Measurements from ENCODE around the gene PAX2.

PAX2 gene

DNA sequence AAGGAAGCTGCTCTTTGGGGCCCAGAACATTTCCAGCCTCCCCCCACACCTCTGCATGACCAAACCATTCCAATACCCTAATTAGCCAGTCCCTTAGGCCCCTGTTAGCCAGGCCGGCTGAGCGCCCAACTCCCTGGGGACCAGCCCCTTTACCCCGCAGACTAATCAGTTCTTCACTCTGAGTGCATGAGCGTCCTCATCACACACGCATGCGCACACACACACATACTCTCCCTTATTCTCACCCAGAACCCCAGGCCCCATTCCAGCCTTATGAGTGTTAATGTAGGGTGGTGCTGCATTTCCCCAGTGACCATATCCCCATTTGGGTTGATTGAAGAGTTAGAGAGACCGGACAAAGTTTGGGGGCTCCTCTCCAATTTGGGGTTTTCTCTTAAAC, 90.4 kb downstream of the PAX2 start:
- Histone ChIP-seq H3K4me1 (ENCODE audit: insufficient read depth, poor library complexity, severe bottlenecking) (no peaks in the 10 kb centered on the region), H3K27ac (ENCODE audit: poor library complexity, severe bottlenecking) (no peak overlapping the region), H3K9me3 (ENCODE audit: severe bottlenecking) (no peaks in the 10 kb centered on the region), H3K4me3 (ENCODE audit: severe bottlenecking) (no peak overlapping the region), H3K27me3 (ENCODE audit: insufficient read depth, poor library complexity, severe bottlenecking) (peaks cover 50% of the 10 kb centered on the region), H3K36me3 (ENCODE audit: low read depth) (no peaks in the 10 kb centered on the region)
- DNase-seq (ENCODE audit: low spot score) (no peak), ATAC-seq (ENCODE audit: low read depth) (no peak)
- TF ChIP-seq CTCF (IDR thresholded peaks at IDR 0.05; ENCODE audit: poor library complexity, severe bottlenecking) = no peak

GRCh38 chr10:100836891-100837290, 91.5 kb downstream of the PAX2 start:
- Histone ChIP-seq H3K9me3 (ENCODE audit: severe bottlenecking) (no peaks in the 10 kb centered on the region), H3K4me3 (ENCODE audit: severe bottlenecking) (no peak overlapping the region), H3K27me3 (ENCODE audit: insufficient read depth, poor library complexity, severe bottlenecking) (peaks cover 44% of the 10 kb centered on the region), H3K36me3 (ENCODE audit: low read depth) (no peaks in the 10 kb centered on the region), H3K27ac (ENCODE audit: poor library complexity, severe bottlenecking) (no peak overlapping the region), H3K4me1 (ENCODE audit: insufficient read depth, poor library complexity, severe bottlenecking) (no peaks in the 10 kb centered on the region)
- ATAC-seq (ENCODE audit: low read depth) (no peak), DNase-seq (ENCODE audit: low spot score) (no peak)
- TF ChIP-seq CTCF (IDR thresholded peaks at IDR 0.05; ENCODE audit: poor library complexity, severe bottlenecking) = no peak

- Histone ChIP-seq H3K4me3 (ENCODE audit: severe bottlenecking) (no peak overlapping the region), H3K36me3 (ENCODE audit: low read depth) (no peaks in the 10 kb centered on the region), H3K4me1 (ENCODE audit: insufficient read depth, poor library complexity, severe bottlenecking) (no peaks in the 10 kb centered on the region), H3K27ac (ENCODE audit: poor library complexity, severe bottlenecking) (no peak overlapping the region), H3K9me3 (ENCODE audit: severe bottlenecking) (no peaks in the 10 kb centered on the region), H3K27me3 (ENCODE audit: insufficient read depth, poor library complexity, severe bottlenecking) (peaks cover 43% of the 10 kb centered on the region)
- no peak for DNase-seq (ENCODE audit: low spot score)
- ATAC-seq (ENCODE audit: low read depth) = no peak
- TF ChIP-seq CTCF (IDR thresholded peaks at IDR 0.05; ENCODE audit: poor library complexity, severe bottlenecking) = no peak
Observed at GRCh38 chr10:100837300-100837699, 91.9 kb downstream of the PAX2 start.

- no peak for DNase-seq (ENCODE audit: low spot score)
- peaks cover 32% of the 10 kb centered on the region for H3K27me3 ChIP-seq (ENCODE audit: insufficient read depth, poor library complexity, severe bottlenecking)
- H3K27ac ChIP-seq (ENCODE audit: poor library complexity, severe bottlenecking) = no peak overlapping the region
- H3K4me1 ChIP-seq (ENCODE audit: insufficient read depth, poor library complexity, severe bottlenecking) = no peaks in the 10 kb centered on the region
- no peak overlapping the region for H3K4me3 ChIP-seq (ENCODE audit: severe bottlenecking)
- no peaks in the 10 kb centered on the region for H3K9me3 ChIP-seq (ENCODE audit: severe bottlenecking)
- no peaks in the 10 kb centered on the region for H3K36me3 ChIP-seq (ENCODE audit: low read depth)
- no peak for TF ChIP-seq CTCF (IDR thresholded peaks at IDR 0.05; ENCODE audit: poor library complexity, severe bottlenecking)
- no peak for ATAC-seq (ENCODE audit: low read depth)
Observed at GRCh38 chr10:100838986-100839385, 93.6 kb downstream of the PAX2 start.

- Histone ChIP-seq H3K27ac (ENCODE audit: poor library complexity, severe bottlenecking) (no peak overlapping the region), H3K9me3 (ENCODE audit: severe bottlenecking) (no peaks in the 10 kb centered on the region), H3K4me3 (ENCODE audit: severe bottlenecking) (no peak overlapping the region), H3K4me1 (ENCODE audit: insufficient read depth, poor library complexity, severe bottlenecking) (no peaks in the 10 kb centered on the region), H3K36me3 (ENCODE audit: low read depth) (no peaks in the 10 kb centered on the region), H3K27me3 (ENCODE audit: insufficient read depth, poor library complexity, severe bottlenecking) (peaks cover 31% of the 10 kb centered on the region)
- ATAC-seq (ENCODE audit: low read depth) = no peak
- no peak for TF ChIP-seq CTCF (IDR thresholded peaks at IDR 0.05; ENCODE audit: poor library complexity, severe bottlenecking)
- no peak for DNase-seq (ENCODE audit: low spot score)
Observed at GRCh38 chr10:100841528-100841927, 96.1 kb downstream of the PAX2 start.

Data from RWPE2 (cell line).